ENCODE data around the gene NVL. TPM values are rescaled to one million over a fixed set of nuclear protein-coding genes. Genes with fewer than 3 reads are reported as not detected.

Gene NVL
- total RNA-seq, 2 experiments from 2014 or later = 37.7 to 40.4 TPM

DNA sequence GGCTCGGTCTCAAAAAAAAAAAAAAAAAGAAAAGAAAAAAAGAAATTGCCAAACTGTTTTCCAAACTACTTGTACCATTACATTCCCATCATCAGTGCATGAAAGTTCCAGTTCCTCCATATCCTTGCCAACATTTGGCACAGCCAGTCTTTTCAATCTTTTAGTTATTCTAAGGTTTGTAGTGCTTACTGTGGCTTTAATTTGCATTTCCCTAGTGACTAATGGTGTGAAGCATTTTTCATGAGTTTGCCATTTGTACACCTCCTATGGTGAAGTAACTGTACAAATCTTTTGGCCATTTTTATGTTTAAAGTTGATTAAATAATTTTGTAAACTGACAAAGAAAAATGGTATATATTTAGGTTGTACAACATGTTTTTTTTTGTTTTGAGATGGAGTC is 76.3 kb downstream of the NVL start:
- ChIA-PET CTCF (no interaction called here), POLR2A (no interaction called here)
- Mint-ChIP-seq H3K4me1 (ENCODE audit: low read depth) (no peaks in the 10 kb centered on the region), H3K27me3 (no peaks in the 10 kb centered on the region), H3K27ac (no peak overlapping the region), H3K4me3 (no peak overlapping the region), H3K36me3 (ENCODE audit: low read depth) (peaks cover 3% of the 10 kb centered on the region), H3K9me3 (no peaks in the 10 kb centered on the region)
- DNase-seq (no peak), ATAC-seq (no peak)
- intact Hi-C loops (cut with micrococcal nuclease) = no loop called here
- TF ChIP-seq, protein P1, sequence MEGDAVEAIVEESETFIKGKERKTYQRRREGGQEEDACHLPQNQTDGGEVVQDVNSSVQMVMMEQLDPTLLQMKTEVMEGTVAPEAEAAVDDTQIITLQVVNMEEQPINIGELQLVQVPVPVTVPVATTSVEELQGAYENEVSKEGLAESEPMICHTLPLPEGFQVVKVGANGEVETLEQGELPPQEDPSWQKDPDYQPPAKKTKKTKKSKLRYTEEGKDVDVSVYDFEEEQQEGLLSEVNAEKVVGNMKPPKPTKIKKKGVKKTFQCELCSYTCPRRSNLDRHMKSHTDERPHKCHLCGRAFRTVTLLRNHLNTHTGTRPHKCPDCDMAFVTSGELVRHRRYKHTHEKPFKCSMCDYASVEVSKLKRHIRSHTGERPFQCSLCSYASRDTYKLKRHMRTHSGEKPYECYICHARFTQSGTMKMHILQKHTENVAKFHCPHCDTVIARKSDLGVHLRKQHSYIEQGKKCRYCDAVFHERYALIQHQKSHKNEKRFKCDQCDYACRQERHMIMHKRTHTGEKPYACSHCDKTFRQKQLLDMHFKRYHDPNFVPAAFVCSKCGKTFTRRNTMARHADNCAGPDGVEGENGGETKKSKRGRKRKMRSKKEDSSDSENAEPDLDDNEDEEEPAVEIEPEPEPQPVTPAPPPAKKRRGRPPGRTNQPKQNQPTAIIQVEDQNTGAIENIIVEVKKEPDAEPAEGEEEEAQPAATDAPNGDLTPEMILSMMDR (IDR thresholded peaks at IDR 0.05) = no peak

DNA sequence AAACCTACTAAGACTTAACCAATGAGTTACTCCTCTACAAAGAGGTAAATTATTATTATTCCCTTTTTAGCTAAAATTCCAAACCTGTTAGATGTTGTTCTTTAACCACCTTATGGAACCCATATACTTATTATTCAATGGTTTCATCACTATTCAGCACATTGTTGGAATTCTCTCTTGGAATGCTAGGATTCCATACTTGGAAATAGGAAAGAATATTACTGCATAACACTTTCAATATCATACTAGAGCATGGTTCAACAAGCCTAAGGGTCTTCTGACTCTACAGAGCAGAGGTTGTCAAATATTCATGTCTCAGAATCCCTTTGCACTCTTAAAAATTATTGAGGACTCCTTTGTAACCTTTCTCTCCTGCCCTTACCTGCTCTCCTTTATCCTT is 77.5 kb downstream of the NVL start:
- Mint-ChIP-seq H3K4me3 (no peak overlapping the region), H3K36me3 (ENCODE audit: low read depth) (peaks cover 12% of the 10 kb centered on the region), H3K9me3 (no peaks in the 10 kb centered on the region), H3K27ac (no peak overlapping the region), H3K27me3 (no peaks in the 10 kb centered on the region), H3K4me1 (ENCODE audit: low read depth) (no peaks in the 10 kb centered on the region)
- intact Hi-C loops (cut with micrococcal nuclease) = no loop called here
- DNase-seq = no peak
- no peak for ATAC-seq
- TF ChIP-seq, protein P1 (IDR thresholded peaks at IDR 0.05) = no peak
- ChIA-PET CTCF (no interaction called here), POLR2A (interaction anchor here (0.7 kb wide), 1 partner anchor 14 kb away, joined by 3 read pairs; no protein-coding TSS in a partner anchor)

DNA sequence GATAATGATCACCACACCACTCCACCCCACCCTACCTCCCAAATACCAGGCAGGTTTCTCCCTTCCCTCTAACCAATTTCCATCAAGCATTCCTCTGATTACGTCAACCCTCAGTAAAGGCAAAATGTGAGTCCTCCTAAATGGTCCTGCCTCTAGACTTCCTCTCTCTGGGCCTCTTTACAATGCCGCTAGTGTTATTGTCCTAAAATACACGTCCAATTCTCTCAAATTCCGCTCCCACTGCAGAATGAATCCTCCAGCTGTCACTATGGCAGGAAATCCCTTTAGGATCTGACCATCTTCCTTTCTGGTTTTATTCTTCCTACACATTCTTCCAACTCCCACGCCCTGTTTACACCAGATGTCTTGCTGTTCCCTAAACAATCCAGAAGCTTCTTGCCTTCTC is 78.2 kb downstream of the NVL start:
- peaks cover 12% of the 10 kb centered on the region for H3K36me3 Mint-ChIP-seq (ENCODE audit: low read depth)
- no peaks in the 10 kb centered on the region for H3K27me3 Mint-ChIP-seq
- no peaks in the 10 kb centered on the region for H3K9me3 Mint-ChIP-seq
- POLR2A ChIA-PET = interaction anchor here (0.7 kb wide), 1 partner anchor 13 kb away, joined by 3 read pairs; no protein-coding TSS in a partner anchor
- H3K27ac Mint-ChIP-seq = no peak overlapping the region
- H3K4me1 Mint-ChIP-seq (ENCODE audit: low read depth) = no peaks in the 10 kb centered on the region
- intact Hi-C loops (cut with micrococcal nuclease) = no loop called here
- ATAC-seq = no peak
- H3K4me3 Mint-ChIP-seq = no peak overlapping the region
- CTCF ChIA-PET = no interaction called here
- TF ChIP-seq, protein P1 (IDR thresholded peaks at IDR 0.05) = no peak
- DNase-seq = no peak

- POLR2A ChIA-PET = no interaction called here
- TF ChIP-seq, protein P1 (IDR thresholded peaks at IDR 0.05) = no peak
- peaks cover 13% of the 10 kb centered on the region for H3K4me1 Mint-ChIP-seq (ENCODE audit: low read depth)
- H3K27ac Mint-ChIP-seq = peak overlapping the region; percentile 75
- H3K9me3 Mint-ChIP-seq = no peaks in the 10 kb centered on the region
- ATAC-seq = peak; percentile 56
- H3K27me3 Mint-ChIP-seq = no peaks in the 10 kb centered on the region
- DNase-seq = no peak
- CTCF ChIA-PET = no interaction called here
- H3K36me3 Mint-ChIP-seq (ENCODE audit: low read depth) = peaks cover 27% of the 10 kb centered on the region
- H3K4me3 Mint-ChIP-seq = no peak overlapping the region
- intact Hi-C loops (cut with micrococcal nuclease) = no loop called here
Observed at GRCh38 chr1:224245188-224245587, 84.8 kb downstream of the NVL start.

- ChIA-PET CTCF (no interaction called here), POLR2A (interaction anchor here (0.9 kb wide), 1 partner anchor 13 kb away, joined by 3 read pairs; no protein-coding TSS in a partner anchor)
- Mint-ChIP-seq H3K9me3 (no peaks in the 10 kb centered on the region), H3K27ac (no peak overlapping the region), H3K36me3 (ENCODE audit: low read depth) (peaks cover 3% of the 10 kb centered on the region), H3K4me3 (no peak overlapping the region), H3K27me3 (no peaks in the 10 kb centered on the region), H3K4me1 (ENCODE audit: low read depth) (no peaks in the 10 kb centered on the region)
- intact Hi-C loops (cut with micrococcal nuclease) = no loop called here
- DNase-seq = no peak
- TF ChIP-seq, protein P1 (IDR thresholded peaks at IDR 0.05) = no peak
- no peak for ATAC-seq
Observed at GRCh38 chr1:224238756-224239155, 91.2 kb downstream of the NVL start.
